GM10847 (cell line): ENCODE data around the gene NKX2-2.

Experiments
- POLR2A ChIP-seq: IDR thresholded peaks from 2 replicates; pipeline ENCODE4 v1.6.1; 2011; ENCODE audit not compliant: insufficient read length; ENCODE audit errors: extremely low read depth

The NKX2-2 gene

DNA sequence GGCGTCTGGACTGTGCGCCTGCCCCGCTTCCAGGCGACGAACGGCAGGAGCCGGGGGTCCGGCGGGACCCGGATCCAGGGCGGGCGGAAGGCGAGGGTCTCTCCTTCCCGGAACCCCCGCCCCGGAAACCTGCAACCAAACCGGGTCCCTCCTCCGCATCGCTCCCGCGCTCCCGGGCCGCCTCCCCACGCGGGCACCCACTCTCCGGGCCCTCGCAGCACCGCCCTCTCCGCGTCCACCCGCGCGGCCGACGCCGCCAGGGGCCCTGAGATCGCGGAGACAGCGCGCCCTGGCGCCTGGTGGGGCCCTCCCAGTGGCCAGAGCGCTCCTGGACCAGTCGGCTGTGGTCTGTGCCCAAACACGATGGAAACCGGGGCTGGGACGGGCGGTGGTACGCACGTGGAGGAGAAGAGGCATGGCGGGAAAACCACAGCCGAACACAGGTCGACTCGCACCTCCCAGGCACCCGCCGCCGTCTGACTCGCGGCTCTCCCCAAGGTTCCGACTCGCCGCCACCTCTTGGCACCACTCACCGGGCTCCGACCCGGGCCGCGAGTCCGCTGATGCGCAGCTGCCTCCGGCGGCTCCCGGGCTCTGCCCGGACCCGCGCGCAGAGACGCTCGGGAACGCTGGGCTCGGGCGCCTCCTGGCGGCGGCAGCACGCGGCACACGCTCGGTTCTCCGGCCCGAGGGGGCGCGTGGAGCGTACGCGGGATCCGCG is 7.9 kb downstream of the NKX2-2 start:
- no peak for TF ChIP-seq POLR2A

GRCh38 chr20:21505161-21505809 is 8.6 kb downstream of the NKX2-2 start:
- TF ChIP-seq POLR2A: no peak

GRCh38 chr20:21504323-21504722 is 9.5 kb downstream of the NKX2-2 start:
- TF ChIP-seq POLR2A: no peak

DNA sequence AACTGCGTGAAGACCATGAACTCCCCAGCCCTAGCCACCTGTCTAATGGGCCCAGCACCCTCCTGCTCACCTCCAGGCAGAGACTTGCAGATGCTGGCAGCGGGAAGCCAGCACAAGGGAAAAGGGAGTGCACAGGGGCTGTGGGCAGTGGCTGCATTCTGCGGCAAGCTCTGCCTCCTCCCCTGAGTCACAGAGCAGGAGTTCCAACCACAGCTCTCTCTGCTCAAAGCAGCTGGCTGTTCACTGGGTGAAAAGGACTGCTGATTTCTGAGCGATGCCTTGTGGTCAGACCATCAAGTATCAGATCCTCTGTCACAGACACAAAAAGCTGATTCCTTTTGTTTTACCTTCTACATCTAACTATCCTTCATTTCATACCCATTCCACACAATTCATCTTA is 10.5 kb downstream of the NKX2-2 start:
- no peak for TF ChIP-seq POLR2A

GRCh38 chr20:21501184-21501583 is 12.7 kb downstream of the NKX2-2 start:
- TF ChIP-seq POLR2A: no peak

- no peak for TF ChIP-seq POLR2A
Observed at GRCh38 chr20:21500599-21500998, 13.3 kb downstream of the NKX2-2 start.

DNA sequence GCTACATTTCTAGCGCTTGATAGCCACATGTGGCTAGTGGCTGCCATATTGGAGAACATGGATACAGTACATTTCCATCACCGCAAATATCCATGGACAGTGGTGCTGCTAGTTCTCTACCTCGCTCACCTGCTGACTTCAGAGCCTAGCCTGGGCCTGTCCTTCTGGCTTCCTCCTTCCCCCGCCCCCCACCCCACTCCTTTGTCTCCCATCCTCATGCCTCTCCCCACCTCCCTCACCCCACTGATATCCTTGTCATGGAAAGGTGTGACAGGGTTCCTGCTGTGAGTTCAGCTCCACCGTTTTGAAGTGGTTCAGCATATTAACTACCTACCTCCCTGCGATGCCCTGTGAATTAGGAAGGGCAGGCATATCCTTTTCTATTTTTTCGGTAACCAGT is 14.2 kb downstream of the NKX2-2 start:
- no peak for TF ChIP-seq POLR2A

GRCh38 chr20:21498635-21499034 is 15.2 kb downstream of the NKX2-2 start:
- no peak for TF ChIP-seq POLR2A

DNA sequence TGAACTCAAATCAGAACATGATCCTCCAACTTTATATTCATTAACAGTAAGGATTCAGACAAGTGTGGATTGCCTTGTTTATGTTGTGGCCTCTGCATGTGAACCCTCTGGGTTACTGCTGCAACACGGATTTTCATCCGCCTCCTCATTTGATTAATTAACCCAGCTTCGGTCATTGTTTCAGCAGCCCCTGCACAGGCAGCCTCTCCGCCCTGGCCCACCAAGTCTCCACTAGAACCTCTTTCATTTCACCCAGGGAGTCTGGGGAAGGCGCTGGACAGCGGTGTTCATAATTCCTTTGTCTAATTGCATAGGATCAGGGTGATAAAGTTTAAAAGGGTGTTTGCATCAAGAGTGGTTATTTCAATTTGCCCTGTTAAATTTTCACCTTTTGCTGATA is 15.7 kb downstream of the NKX2-2 start:
- no peak for TF ChIP-seq POLR2A

DNA sequence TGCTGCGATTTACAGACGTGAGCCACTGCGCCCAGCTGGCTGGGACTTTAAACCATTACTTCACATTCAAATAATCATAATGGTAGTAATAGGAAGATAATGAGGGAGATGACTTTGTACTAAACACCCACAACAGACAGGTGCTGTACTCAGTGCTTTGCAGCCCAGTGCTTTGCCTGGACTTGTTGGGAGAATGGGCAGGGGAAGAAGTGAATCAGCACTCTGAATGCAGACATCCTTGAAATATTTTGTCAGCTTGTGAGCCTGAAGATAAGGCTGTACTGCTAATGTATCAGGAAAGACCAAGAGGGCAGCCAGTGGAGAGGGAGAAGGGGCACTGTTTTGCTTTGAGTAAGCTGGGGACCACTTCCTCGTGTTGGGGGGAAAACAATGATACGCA is 17.4 kb downstream of the NKX2-2 start:
- no peak for TF ChIP-seq POLR2A

- TF ChIP-seq POLR2A: no peak
Observed at GRCh38 chr20:21493049-21493448, 20.8 kb downstream of the NKX2-2 start.

- no peak for TF ChIP-seq POLR2A
Observed at GRCh38 chr20:21490105-21490504, 23.8 kb downstream of the NKX2-2 start.

GRCh38 chr20:21465799-21466198 is 48.1 kb downstream of the NKX2-2 start:
- TF ChIP-seq POLR2A: no peak

- no peak for TF ChIP-seq POLR2A
Observed at GRCh38 chr20:21464916-21465315, 48.9 kb downstream of the NKX2-2 start.
